Chondrocyte (in vitro differentiated cells): ENCODE measurements around the gene ZC3H18. TPM values are rescaled to one million over a fixed set of nuclear protein-coding genes. Genes with fewer than 3 reads are reported as not detected.

Experiments
- DNase-seq: peaks from one replicate; pipeline ENCODE4 v3.0.0; 2021; ENCODE audit warnings: mixed read lengths, low spot score
- H3K27ac Mint-ChIP-seq: one replicate; pipeline ENCODE4 v1.8.0; 2021; ENCODE audit warnings: mild to moderate bottlenecking, moderate library complexity, mixed read lengths; ENCODE audit not compliant: unreplicated experiment
- H3K27me3 Mint-ChIP-seq: 2 replicates; pipeline ENCODE4 v1.8.0; 2021; ENCODE audit warnings: low read depth, mixed read lengths
- H3K36me3 Mint-ChIP-seq: 2 replicates; pipeline ENCODE4 v1.8.0; 2021; ENCODE audit warnings: low read depth, mixed read lengths
- H3K4me1 Mint-ChIP-seq: 2 replicates; pipeline ENCODE4 v1.8.0; 2021; ENCODE audit warnings: low read depth, mild to moderate bottlenecking, mixed read lengths
- H3K4me3 Mint-ChIP-seq: one replicate; pipeline ENCODE4 v1.8.0; 2021; ENCODE audit warnings: mild to moderate bottlenecking, moderate library complexity, mixed read lengths; ENCODE audit not compliant: unreplicated experiment
- H3K9me3 Mint-ChIP-seq: 2 replicates; pipeline ENCODE4 v1.8.0; 2021; ENCODE audit warnings: low read depth, mixed read lengths
- CTCF ChIP-seq: fragments of 200-600 bp; sonication (generic); IDR thresholded peaks from 2 replicates; pipeline ENCODE4 v1.5.0; 2021; ENCODE audit warnings: antibody characterized with exemption, mild to moderate bottlenecking, moderate library complexity
- total RNA-seq: library from RNA; stranded (reverse); gene quantifications from 3 replicates; pipeline ENCODE4 v1.2.1, GENCODE V29; 2021

The ZC3H18 gene
- total RNA-seq, 1 donor from 2014 or later: 36.7 TPM

GRCh38 chr16:88585269-88585668 lies 15.1 kb downstream of the ZC3H18 start:
- H3K4me1 Mint-ChIP-seq: no peaks in the 10 kb centered on the region
- no peak overlapping the region for H3K4me3 Mint-ChIP-seq
- no peak overlapping the region for H3K27ac Mint-ChIP-seq
- H3K9me3 Mint-ChIP-seq: no peaks in the 10 kb centered on the region
- peaks cover 31% of the 10 kb centered on the region for H3K36me3 Mint-ChIP-seq
- no peak for TF ChIP-seq CTCF
- DNase-seq: no peak
- no peaks in the 10 kb centered on the region for H3K27me3 Mint-ChIP-seq

- Mint-ChIP-seq H3K27me3 (no peaks in the 10 kb centered on the region), H3K4me3 (no peak overlapping the region)
Observed at GRCh38 chr16:88585927-88586581, 15.9 kb downstream of the ZC3H18 start.

GRCh38 chr16:88588148-88588547 lies 17.9 kb downstream of the ZC3H18 start:
- H3K4me1 Mint-ChIP-seq: no peaks in the 10 kb centered on the region

More at GRCh38 chr16:88585927-88586581, 15.9 kb downstream of the ZC3H18 start:
- no peak for TF ChIP-seq CTCF
- no peaks in the 10 kb centered on the region for H3K4me1 Mint-ChIP-seq
- H3K9me3 Mint-ChIP-seq: no peaks in the 10 kb centered on the region
- DNase-seq: no peak
- H3K36me3 Mint-ChIP-seq: peaks cover 28% of the 10 kb centered on the region
- no peak overlapping the region for H3K27ac Mint-ChIP-seq

GRCh38 chr16:88588754-88589153 lies 18.6 kb downstream of the ZC3H18 start:
- Mint-ChIP-seq H3K27ac (no peak overlapping the region), H3K9me3 (no peaks in the 10 kb centered on the region), H3K27me3 (no peaks in the 10 kb centered on the region), H3K4me1 (no peaks in the 10 kb centered on the region), H3K36me3 (peaks cover 34% of the 10 kb centered on the region), H3K4me3 (no peak overlapping the region)
- DNase-seq: no peak
- no peak for TF ChIP-seq CTCF

More at GRCh38 chr16:88588148-88588547, 17.9 kb downstream of the ZC3H18 start:
- DNase-seq: no peak
- Mint-ChIP-seq H3K9me3 (no peaks in the 10 kb centered on the region), H3K4me3 (no peak overlapping the region), H3K36me3 (peaks cover 34% of the 10 kb centered on the region), H3K27me3 (no peaks in the 10 kb centered on the region), H3K27ac (no peak overlapping the region)
- no peak for TF ChIP-seq CTCF

GRCh38 chr16:88589441-88589840 lies 19.2 kb downstream of the ZC3H18 start:
- H3K36me3 Mint-ChIP-seq: peaks cover 34% of the 10 kb centered on the region
- H3K27me3 Mint-ChIP-seq: no peaks in the 10 kb centered on the region
- no peak overlapping the region for H3K27ac Mint-ChIP-seq
- TF ChIP-seq CTCF: no peak
- no peaks in the 10 kb centered on the region for H3K4me1 Mint-ChIP-seq
- DNase-seq: no peak
- no peak overlapping the region for H3K4me3 Mint-ChIP-seq
- no peaks in the 10 kb centered on the region for H3K9me3 Mint-ChIP-seq
